MM.1S (cell line): Measurements from ENCODE around the gene ALG6.

ENCODE experiments used
- EZH2 ChIP-seq: fragments of 300-600 bp; sonication (generic); optimal IDR thresholded peaks from 2 replicates; pipeline ENCODE3; 2017; ENCODE audit warnings: low read depth, mild to moderate bottlenecking, antibody characterized with exemption, low read length, mixed read lengths
- EZH2phosphoT487 ChIP-seq: fragments of 300-600 bp; sonication (generic); IDR thresholded peaks from 2 replicates; pipeline ENCODE4 v1.6.1; 2018; ENCODE audit warnings: antibody characterized with exemption, low read length
- TF ChIP-seq, protein P1 (sequence below): fragments of 300-600 bp; sonication (generic); IDR thresholded peaks from 2 replicates; pipeline ENCODE4 v1.5.1; 2016; ENCODE audit warnings: antibody characterized with exemption, low read length, mixed read lengths

DNA sequence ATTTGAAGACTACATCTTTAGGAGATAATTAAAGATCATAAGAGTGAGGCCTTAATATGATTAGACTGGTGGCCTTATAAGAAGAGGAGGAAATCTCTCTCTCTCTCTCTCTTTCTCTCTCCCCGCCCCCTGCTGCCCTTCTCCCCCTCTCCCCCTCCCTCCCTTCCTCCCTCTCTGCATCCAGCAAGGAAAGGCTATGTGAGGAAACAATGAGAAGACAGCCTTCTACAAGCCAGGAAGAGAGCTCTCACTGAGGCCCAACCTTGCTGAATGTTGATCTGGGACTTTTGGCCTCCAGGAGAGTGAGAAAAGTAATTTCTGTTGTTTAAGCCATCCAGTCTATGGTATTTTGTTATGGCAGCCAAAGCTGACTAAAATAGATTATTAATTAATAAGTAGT lies 23.5 kb upstream of the ALG6 start:
- TF ChIP-seq, protein P1, sequence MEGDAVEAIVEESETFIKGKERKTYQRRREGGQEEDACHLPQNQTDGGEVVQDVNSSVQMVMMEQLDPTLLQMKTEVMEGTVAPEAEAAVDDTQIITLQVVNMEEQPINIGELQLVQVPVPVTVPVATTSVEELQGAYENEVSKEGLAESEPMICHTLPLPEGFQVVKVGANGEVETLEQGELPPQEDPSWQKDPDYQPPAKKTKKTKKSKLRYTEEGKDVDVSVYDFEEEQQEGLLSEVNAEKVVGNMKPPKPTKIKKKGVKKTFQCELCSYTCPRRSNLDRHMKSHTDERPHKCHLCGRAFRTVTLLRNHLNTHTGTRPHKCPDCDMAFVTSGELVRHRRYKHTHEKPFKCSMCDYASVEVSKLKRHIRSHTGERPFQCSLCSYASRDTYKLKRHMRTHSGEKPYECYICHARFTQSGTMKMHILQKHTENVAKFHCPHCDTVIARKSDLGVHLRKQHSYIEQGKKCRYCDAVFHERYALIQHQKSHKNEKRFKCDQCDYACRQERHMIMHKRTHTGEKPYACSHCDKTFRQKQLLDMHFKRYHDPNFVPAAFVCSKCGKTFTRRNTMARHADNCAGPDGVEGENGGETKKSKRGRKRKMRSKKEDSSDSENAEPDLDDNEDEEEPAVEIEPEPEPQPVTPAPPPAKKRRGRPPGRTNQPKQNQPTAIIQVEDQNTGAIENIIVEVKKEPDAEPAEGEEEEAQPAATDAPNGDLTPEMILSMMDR: no peak
- TF ChIP-seq EZH2: no peak
- TF ChIP-seq EZH2phosphoT487: no peak
